Stomach (tissue), 9 donors: ENCODE measurements around the gene CAB39L. TPM values are rescaled to one million over a fixed set of nuclear protein-coding genes. Genes with fewer than 3 reads are reported as not detected.
"Not testable (repeated sequence)": the region's sequence is repeated elsewhere in the genome, so short reads cannot be mapped to it uniquely, and the experiment has no call there.

Source experiments
- DNase-seq, 2 donors: peaks; one replicate each; pipeline versions ENCODE4 v3.0.0 to v3.0.0-alpha.2; 2013 to 2019
- H3K27ac ChIP-seq, 5 donors: fragments of 200-600 bp in 4 of 5; sonication (generic) in 4 of 5; one replicate each; pipeline ENCODE4 v1.5.1; 2013 to 2019; ENCODE audit warnings: mild to moderate bottlenecking in 1 of 5, moderate library complexity in 1 of 5
- H3K27me3 ChIP-seq, 3 donors: fragments of 200-600 bp; sonication (generic); one replicate each; pipeline ENCODE4 v1.5.1; 2017 to 2019; ENCODE audit warnings: mixed run types in 1 of 3
- H3K36me3 ChIP-seq, 4 donors: fragments of 200-600 bp; sonication (generic); 1 replicate in 3 of 4; 2 replicates in 1 of 4; pipeline ENCODE4 v1.5.1; 2016 to 2019
- H3K4me1 ChIP-seq, 4 donors: fragments of 200-600 bp; sonication (generic); one replicate each; pipeline ENCODE4 v1.5.1; 2016 to 2019
- H3K4me3 ChIP-seq, 4 donors: fragments of 200-600 bp; sonication (generic) in 3 of 4; one replicate each; pipeline ENCODE4 v1.5.1; 2016 to 2019; ENCODE audit warnings: mild to moderate bottlenecking in 1 of 4
- H3K9me3 ChIP-seq, 4 donors: fragments of 200-600 bp; sonication (generic); one replicate each; pipeline ENCODE4 v1.5.1; 2016 to 2019
- EP300 ChIP-seq: sonication (generic); formaldehyde crosslinking; IDR thresholded peaks from one replicate; pipeline ENCODE4 v1.6.1; 2017; ENCODE audit warnings: antibody characterized with exemption
- POLR2A ChIP-seq, 4 donors: fragments of 450-650 bp; IDR thresholded peaks; one replicate each; pipeline ENCODE4 v1.6.1; 2016; ENCODE audit warnings: antibody characterized with exemption in 4 of 4, control low read depth in 2 of 4, mild to moderate bottlenecking in 1 of 4, moderate library complexity in 1 of 4
- POLR2AphosphoS5 ChIP-seq, 3 donors: sonication (generic); formaldehyde crosslinking; IDR thresholded peaks; one replicate each; pipeline ENCODE4 v1.6.1; 2016; ENCODE audit warnings: antibody characterized with exemption in 3 of 3
- WGBS, 5 donors: extraction: QIAGEN DNeasy Blood & Tissue Kit in 3 of 5; methylation state at CpG; one replicate each; pipeline versions ENCODE4 v1.1.5 to v1.1.7; 2013 to 2018; 5-methylcytosine and 5-hydroxymethylcytosine counted together
- intact Hi-C: fragments of 100-400 bp; cut with DNase I; formaldehyde crosslinking; loops from one replicate; pipeline ENCODE4 v1.15.1; 2023; ENCODE audit warnings: low total_unique reads
- polyA plus RNA-seq, 3 donors: library from polyadenylated mRNA; stranded (reverse); fragments of 200-250 nt; gene quantifications; one replicate each; pipeline ENCODE4 v1.2.3, GENCODE V29; 2013
- total RNA-seq, 5 donors: library from RNA; depleted of rRNA; stranded (reverse); fragments of >200 nt; gene quantifications; one replicate each; pipeline versions ENCODE4 v1.1.0 to v1.2.3, GENCODE V29; 2014 to 2016
- TF ChIP-seq, protein P1 (sequence below), 7 experiments: fragments of 450-650 bp in 4 of 7; fragments of 200-600 bp in 3 of 7; sonication (generic) in 3 of 7; IDR thresholded peaks; one replicate each; pipeline ENCODE4 v1.5.1; 2016 to 2019; ENCODE audit warnings: antibody characterized with exemption in 7 of 7, control low read depth in 2 of 7, mild to moderate bottlenecking in 1 of 7
- donor health status: healthy with polysubstance abuse.
- donor health status: Bipolar disorder and iron deficiency.
- donor health status: healthy.

Gene CAB39L
- total and polyA plus RNA-seq, 8 donors: 11.4 to 61.6 (median 33.0) TPM

DNA sequence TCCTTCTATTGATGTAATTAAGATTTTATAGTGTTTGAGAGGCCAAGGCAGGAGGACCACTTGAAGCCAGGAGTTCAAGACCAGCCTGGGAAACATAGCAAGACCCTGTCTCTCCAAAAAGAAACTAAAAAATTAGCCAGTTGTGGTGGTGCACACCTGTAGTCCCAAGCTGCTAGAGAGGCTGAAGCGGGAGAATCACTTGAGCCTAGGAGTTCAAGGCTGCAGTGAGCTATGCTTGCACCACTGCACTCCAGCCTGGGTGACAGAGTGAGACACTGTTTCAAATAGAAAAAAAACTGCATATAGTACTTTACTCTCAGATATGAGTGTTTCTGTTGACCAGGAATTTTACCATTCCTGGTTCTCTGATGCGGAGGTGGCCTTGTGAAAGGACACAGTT is 147.2 kb downstream of the CAB39L start:
- no peaks in the 10 kb centered on the region for H3K36me3 ChIP-seq
- DNase-seq: no peak
- peaks cover 4 to 42% (median 15%) of the 10 kb centered on the region in 4 donors for H3K4me1 ChIP-seq
- WGBS, 5 donors: 95 to 100% (median 98%) methylated on average over 2 of the region's 2 CpGs
- H3K27ac ChIP-seq: no peak overlapping the region
- no peak overlapping the region for H3K4me3 ChIP-seq
- H3K27me3 ChIP-seq: no peaks in the 10 kb centered on the region
- intact Hi-C loops: no loop called here
- TF ChIP-seq POLR2A (IDR thresholded peaks at IDR 0.05) (no peak), POLR2AphosphoS5 (IDR thresholded peaks at IDR 0.05) (no peak), EP300 (no peak)
- TF ChIP-seq, protein P1, sequence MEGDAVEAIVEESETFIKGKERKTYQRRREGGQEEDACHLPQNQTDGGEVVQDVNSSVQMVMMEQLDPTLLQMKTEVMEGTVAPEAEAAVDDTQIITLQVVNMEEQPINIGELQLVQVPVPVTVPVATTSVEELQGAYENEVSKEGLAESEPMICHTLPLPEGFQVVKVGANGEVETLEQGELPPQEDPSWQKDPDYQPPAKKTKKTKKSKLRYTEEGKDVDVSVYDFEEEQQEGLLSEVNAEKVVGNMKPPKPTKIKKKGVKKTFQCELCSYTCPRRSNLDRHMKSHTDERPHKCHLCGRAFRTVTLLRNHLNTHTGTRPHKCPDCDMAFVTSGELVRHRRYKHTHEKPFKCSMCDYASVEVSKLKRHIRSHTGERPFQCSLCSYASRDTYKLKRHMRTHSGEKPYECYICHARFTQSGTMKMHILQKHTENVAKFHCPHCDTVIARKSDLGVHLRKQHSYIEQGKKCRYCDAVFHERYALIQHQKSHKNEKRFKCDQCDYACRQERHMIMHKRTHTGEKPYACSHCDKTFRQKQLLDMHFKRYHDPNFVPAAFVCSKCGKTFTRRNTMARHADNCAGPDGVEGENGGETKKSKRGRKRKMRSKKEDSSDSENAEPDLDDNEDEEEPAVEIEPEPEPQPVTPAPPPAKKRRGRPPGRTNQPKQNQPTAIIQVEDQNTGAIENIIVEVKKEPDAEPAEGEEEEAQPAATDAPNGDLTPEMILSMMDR (IDR thresholded peaks at IDR 0.05): no peak
- no peaks in the 10 kb centered on the region for H3K9me3 ChIP-seq

DNA sequence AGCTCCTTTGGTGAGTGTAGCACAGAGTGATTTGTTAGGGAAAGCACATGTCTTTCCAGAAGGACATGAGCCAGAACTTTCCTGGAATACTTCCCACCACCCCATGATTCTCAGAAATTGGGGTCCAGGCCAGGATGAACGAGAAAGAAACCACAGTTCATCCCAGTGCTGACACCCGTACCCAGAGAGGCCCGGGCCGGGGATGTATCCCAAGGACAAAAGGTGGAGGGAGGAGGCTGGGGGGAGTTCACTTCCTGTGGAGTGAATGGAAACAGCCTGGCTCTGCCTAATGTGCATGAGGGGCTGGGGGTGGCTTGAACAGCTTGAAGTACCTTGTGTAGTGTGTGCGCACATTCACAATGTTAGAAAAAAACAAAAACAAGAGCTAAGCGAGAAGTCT is 148.6 kb downstream of the CAB39L start:
- Histone ChIP-seq H3K27me3 (no peaks in the 10 kb centered on the region), H3K9me3 (no peaks in the 10 kb centered on the region), H3K4me1 (peaks cover 0 to 32% (median 7%) of the 10 kb centered on the region in 4 donors), H3K4me3 (no peak overlapping the region), H3K27ac (peak overlapping the region in 3 of 5 donors; percentile 11 to 68 (median 16)), H3K36me3 (no peaks in the 10 kb centered on the region)
- intact Hi-C loops: no loop called here
- no peak for TF ChIP-seq POLR2AphosphoS5 (IDR thresholded peaks at IDR 0.05)
- no peak for TF ChIP-seq EP300
- TF ChIP-seq POLR2A (IDR thresholded peaks at IDR 0.05): no peak
- TF ChIP-seq, protein P1 (IDR thresholded peaks at IDR 0.05): no peak
- no peak for DNase-seq
- WGBS, 5 donors: 60 to 80% (median 74%) methylated on average over 6 of the region's 6 CpGs

DNA sequence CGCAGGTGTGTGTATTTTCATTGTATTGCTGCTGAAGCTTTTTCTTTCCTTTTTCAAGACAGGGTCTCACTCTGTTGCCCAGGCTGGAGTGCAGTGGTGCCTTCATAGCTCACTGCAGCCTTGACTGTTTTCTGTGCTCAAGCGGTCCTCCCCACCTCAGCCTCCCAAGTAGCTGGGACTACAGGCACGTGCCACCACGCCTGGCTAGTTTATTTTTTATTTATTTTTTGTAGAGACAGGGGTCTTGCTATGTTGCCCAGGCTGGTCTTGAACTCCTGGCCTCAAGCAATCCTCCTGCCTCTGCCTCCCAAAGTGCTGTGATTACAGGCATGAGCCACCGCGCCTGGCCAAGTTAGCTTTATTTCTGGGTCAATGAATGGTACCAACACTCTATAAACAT is 149.1 kb downstream of the CAB39L start:
- H3K9me3 ChIP-seq, H3K4me3 ChIP-seq, H3K27me3 ChIP-seq, H3K36me3 ChIP-seq, intact Hi-C loops, DNase-seq: not testable (repeated sequence)
- 97 to 99% (median 98%) methylated on average over 6 of the region's 6 CpGs for WGBS, 5 donors
- peak overlapping the region in 2 of 5 donors; percentile 11 to 68 for H3K27ac ChIP-seq
- H3K4me1 ChIP-seq: peaks cover 0 to 32% (median 7%) of the 10 kb centered on the region in 4 donors

DNA sequence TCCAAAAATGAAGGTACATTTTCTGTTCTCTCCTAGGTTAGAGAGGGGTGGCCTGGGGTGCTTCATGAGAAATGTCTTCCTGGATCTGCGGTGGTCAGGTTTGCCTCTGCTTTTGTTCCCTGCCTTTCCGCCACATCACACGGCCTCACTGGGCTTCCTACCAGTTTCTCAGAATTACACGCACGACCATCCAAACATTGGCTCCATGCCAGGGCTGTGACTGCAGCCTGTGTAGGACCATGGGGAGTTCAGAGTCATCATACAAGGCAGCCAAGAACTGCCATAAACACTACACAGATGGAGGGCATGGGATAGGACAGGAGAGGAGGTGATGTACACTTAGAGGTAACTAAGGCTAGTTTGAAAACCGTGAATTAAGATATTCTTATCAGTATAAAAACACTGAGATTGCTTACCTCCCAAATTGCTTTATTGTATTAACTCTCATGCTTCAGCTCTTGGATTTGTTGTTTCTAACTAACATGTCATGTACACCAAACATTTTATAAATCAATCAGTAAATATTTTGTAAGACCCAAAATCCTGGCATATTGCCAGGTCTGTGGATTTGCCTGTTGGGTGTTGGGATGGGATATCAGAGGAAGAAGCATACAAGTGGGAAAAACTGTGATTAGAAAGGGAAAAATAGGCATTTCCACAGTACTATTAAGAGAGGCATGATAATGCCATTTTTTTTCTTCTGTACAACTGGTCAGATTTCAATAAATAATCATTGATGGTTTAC is 150.9 kb downstream of the CAB39L start:
- intact Hi-C loops: no loop called here
- TF ChIP-seq POLR2AphosphoS5 (IDR thresholded peaks at IDR 0.05) (peak in 2 of 3 donors; percentile 23 to 75), EP300 (no peak)
- Histone ChIP-seq H3K36me3 (peaks cover 0 to 10% (median under 1%) of the 10 kb centered on the region in 4 donors), H3K27me3 (no peaks in the 10 kb centered on the region), H3K4me3 (no peak overlapping the region), H3K27ac (peak overlapping the region in 2 of 5 donors; percentile 19 to 66), H3K4me1 (peaks cover 0 to 21% (median 5%) of the 10 kb centered on the region in 4 donors), H3K9me3 (no peaks in the 10 kb centered on the region)
- peak; percentile 41 to 90 for DNase-seq
- 15 to 31% (median 23%) methylated on average over 6 of the region's 6 CpGs for WGBS, 5 donors

DNA sequence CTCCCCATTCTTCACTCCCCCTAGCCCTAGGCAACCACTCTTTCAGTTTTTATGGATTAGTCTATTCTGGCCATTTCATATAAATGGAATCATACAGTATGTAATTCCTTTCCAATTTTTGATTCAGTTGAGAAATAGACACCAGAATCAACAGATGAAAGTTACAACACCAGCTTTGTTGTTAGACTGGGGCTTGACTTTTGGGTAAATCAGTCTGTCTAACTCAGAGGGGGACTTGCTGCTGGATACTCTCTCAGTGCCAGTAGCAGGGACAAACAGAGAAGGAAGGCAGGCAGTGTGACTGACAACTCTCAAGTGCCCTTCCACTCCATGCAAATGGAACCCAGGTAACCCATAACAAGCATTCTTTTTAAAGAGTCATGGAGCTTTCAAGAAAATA is 155.4 kb downstream of the CAB39L start:
- Histone ChIP-seq H3K4me3 (no peak overlapping the region), H3K9me3 (no peaks in the 10 kb centered on the region), H3K36me3 (peaks cover 0 to 31% (median 17%) of the 10 kb centered on the region in 4 donors), H3K4me1 (peaks cover 0 to 13% (median 5%) of the 10 kb centered on the region in 4 donors), H3K27me3 (no peaks in the 10 kb centered on the region), H3K27ac (no peak overlapping the region)
- TF ChIP-seq POLR2AphosphoS5 (IDR thresholded peaks at IDR 0.05) (no peak), EP300 (no peak), POLR2A (IDR thresholded peaks at IDR 0.05) (no peak)
- TF ChIP-seq, protein P1 (IDR thresholded peaks at IDR 0.05): no peak
- no peak for DNase-seq
- intact Hi-C loops: no loop called here
